Upper lobe of left lung (tissue), 4 donors: ENCODE measurements around the gene POLR1H.

Source experiments
- EP300 ChIP-seq, 4 donors: sonication (generic); formaldehyde crosslinking; IDR thresholded peaks; one replicate each; pipeline ENCODE4 v1.5.1; 2017; ENCODE audit warnings: antibody characterized with exemption in 4 of 4, control low read depth in 2 of 4
- TF ChIP-seq, protein P1 (sequence below), 6 experiments: fragments of 450-650 bp in 4 of 6; fragments of 200-600 bp in 2 of 6; sonication (generic) in 2 of 6; IDR thresholded peaks; one replicate each; pipeline ENCODE4 v1.5.1; 2016 to 2019; ENCODE audit warnings: antibody characterized with exemption in 6 of 6

DNA sequence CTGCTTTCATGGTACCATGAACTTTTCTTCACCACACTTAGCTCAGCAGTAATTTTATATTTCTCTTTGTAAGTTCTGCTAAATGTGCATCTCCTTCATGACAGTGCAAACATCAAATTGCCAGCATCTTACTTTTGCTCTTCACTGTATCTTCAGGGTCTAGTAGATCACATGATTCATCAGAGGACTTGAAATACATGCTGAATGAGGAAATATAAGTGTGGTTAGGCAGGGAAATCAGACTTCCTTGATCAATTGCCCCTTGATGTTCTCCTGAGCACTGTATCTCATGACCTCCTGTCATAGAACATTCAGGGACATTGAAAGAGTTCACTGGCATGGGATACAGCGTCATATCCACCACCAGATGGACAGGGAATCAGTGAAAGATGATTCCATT lies 25.3 kb upstream of the POLR1H start:
- TF ChIP-seq, protein P1, sequence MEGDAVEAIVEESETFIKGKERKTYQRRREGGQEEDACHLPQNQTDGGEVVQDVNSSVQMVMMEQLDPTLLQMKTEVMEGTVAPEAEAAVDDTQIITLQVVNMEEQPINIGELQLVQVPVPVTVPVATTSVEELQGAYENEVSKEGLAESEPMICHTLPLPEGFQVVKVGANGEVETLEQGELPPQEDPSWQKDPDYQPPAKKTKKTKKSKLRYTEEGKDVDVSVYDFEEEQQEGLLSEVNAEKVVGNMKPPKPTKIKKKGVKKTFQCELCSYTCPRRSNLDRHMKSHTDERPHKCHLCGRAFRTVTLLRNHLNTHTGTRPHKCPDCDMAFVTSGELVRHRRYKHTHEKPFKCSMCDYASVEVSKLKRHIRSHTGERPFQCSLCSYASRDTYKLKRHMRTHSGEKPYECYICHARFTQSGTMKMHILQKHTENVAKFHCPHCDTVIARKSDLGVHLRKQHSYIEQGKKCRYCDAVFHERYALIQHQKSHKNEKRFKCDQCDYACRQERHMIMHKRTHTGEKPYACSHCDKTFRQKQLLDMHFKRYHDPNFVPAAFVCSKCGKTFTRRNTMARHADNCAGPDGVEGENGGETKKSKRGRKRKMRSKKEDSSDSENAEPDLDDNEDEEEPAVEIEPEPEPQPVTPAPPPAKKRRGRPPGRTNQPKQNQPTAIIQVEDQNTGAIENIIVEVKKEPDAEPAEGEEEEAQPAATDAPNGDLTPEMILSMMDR (IDR thresholded peaks at IDR 0.05): no peak
- no peak for TF ChIP-seq EP300 (IDR thresholded peaks at IDR 0.05)
